H9 (cell line): ENCODE data around the gene MPST. TPM values are rescaled to one million over a fixed set of nuclear protein-coding genes. Genes with fewer than 3 reads are reported as not detected.

ENCODE experiments used
- DNase-seq: peaks from one replicate; pipeline ENCODE4 v3.0.0-alpha.2; 2017
- H2AFZ ChIP-seq: one replicate; pipeline ENCODE4 v1.6.1; 2013; ENCODE audit warnings: mild to moderate bottlenecking, low read length, control low read depth, moderate library complexity
- H2AK5ac ChIP-seq: 2 replicates; pipeline ENCODE4 v1.6.1; 2013; ENCODE audit warnings: low read length, control low read depth, mixed read lengths; ENCODE audit not compliant: insufficient read length
- H2BK120ac ChIP-seq: one replicate; pipeline ENCODE4 v1.6.1; 2013; ENCODE audit warnings: low read depth, mild to moderate bottlenecking, low read length, control low read depth, inconsistent platforms; ENCODE audit not compliant: poor library complexity, severe bottlenecking
- H2BK12ac ChIP-seq: 2 replicates; pipeline ENCODE4 v1.6.1; 2013; ENCODE audit warnings: low read length, control low read depth, mixed read lengths, low read depth; ENCODE audit not compliant: insufficient read length
- H2BK15ac ChIP-seq: 2 replicates; pipeline ENCODE4 v1.6.1; 2013; ENCODE audit warnings: low read depth, low read length, control low read depth
- H2BK20ac ChIP-seq: one replicate; pipeline ENCODE4 v1.6.1; 2013; ENCODE audit warnings: low read depth, mild to moderate bottlenecking, low read length, control low read depth, inconsistent platforms; ENCODE audit not compliant: poor library complexity, severe bottlenecking
- H2BK5ac ChIP-seq: 2 replicates; pipeline ENCODE4 v1.6.1; 2013; ENCODE audit warnings: low read length, control low read depth, mixed read lengths; ENCODE audit not compliant: insufficient read length
- H3K14ac ChIP-seq: 2 replicates; pipeline ENCODE4 v1.6.1; 2013; ENCODE audit warnings: low read length, control low read depth; ENCODE audit not compliant: insufficient read depth
- H3K18ac ChIP-seq: 2 replicates; pipeline ENCODE4 v1.6.1; 2013; ENCODE audit warnings: low read depth, mild to moderate bottlenecking, mixed read lengths, low read length, control low read depth; ENCODE audit not compliant: insufficient read length
- H3K23ac ChIP-seq: 2 replicates; pipeline ENCODE4 v1.6.1; 2013; ENCODE audit warnings: low read length, control low read depth, mixed read lengths, low read depth; ENCODE audit not compliant: insufficient read length
- H3K23me2 ChIP-seq: 2 replicates; pipeline ENCODE4 v1.6.1; 2013; ENCODE audit warnings: low read depth, mild to moderate bottlenecking, mixed read lengths, low read length, control low read depth; ENCODE audit not compliant: insufficient read length, poor library complexity, severe bottlenecking
- H3K27ac ChIP-seq: 2 replicates; pipeline ENCODE4 v1.5.1; 2013; ENCODE audit warnings: low read length, control low read depth, mixed read lengths, low read depth; ENCODE audit not compliant: insufficient read length
- H3K27me3 ChIP-seq: 2 replicates; pipeline ENCODE4 v1.6.1; 2013; ENCODE audit warnings: low read length, control low read depth, inconsistent platforms; ENCODE audit not compliant: insufficient read depth
- H3K4ac ChIP-seq: 2 replicates; pipeline ENCODE4 v1.6.1; 2013; ENCODE audit warnings: low read depth, mild to moderate bottlenecking, control low read depth, inconsistent platforms, low read length, moderate library complexity
- H3K4me1 ChIP-seq: 2 replicates; pipeline ENCODE4 v1.6.1; 2013; ENCODE audit warnings: low read length, control low read depth, inconsistent platforms; ENCODE audit not compliant: insufficient read depth
- H3K4me2 ChIP-seq: 2 replicates; pipeline ENCODE4 v1.6.1; 2013; ENCODE audit warnings: low read length, control low read depth, mixed read lengths; ENCODE audit not compliant: insufficient read length, insufficient read depth
- H3K56ac ChIP-seq: 2 replicates; pipeline ENCODE4 v1.6.1; 2013; ENCODE audit warnings: low read depth, mild to moderate bottlenecking, mixed read lengths, low read length, control low read depth; ENCODE audit not compliant: insufficient read length
- H3K79me1 ChIP-seq: 2 replicates; pipeline ENCODE4 v1.6.1; 2013; ENCODE audit warnings: low read depth, mild to moderate bottlenecking, moderate library complexity, low read length, control low read depth, inconsistent platforms; ENCODE audit not compliant: insufficient read depth, poor library complexity, severe bottlenecking
- H3K79me2 ChIP-seq: 2 replicates; pipeline ENCODE4 v1.6.1; 2013; ENCODE audit warnings: low read length, control low read depth, inconsistent platforms; ENCODE audit not compliant: insufficient read depth
- H3K9ac ChIP-seq: 2 replicates; pipeline ENCODE4 v1.6.1; 2013; ENCODE audit warnings: low read length, control low read depth, mixed read lengths; ENCODE audit not compliant: insufficient read length; ENCODE audit errors: extremely low read depth
- H3K9me3 ChIP-seq: one replicate; pipeline ENCODE4 v1.6.1; 2013; ENCODE audit warnings: low read depth, low read length, inconsistent platforms; ENCODE audit not compliant: control insufficient read depth
- H3T11ph ChIP-seq: one replicate; pipeline ENCODE4 v1.6.1; 2013; ENCODE audit warnings: mild to moderate bottlenecking, low read length, control low read depth, inconsistent platforms
- H4K20me1 ChIP-seq: one replicate; pipeline ENCODE4 v1.6.1; 2013; ENCODE audit not compliant: control insufficient read depth, insufficient read length, insufficient read depth
- H4K5ac ChIP-seq: 2 replicates; pipeline ENCODE4 v1.6.1; 2013; ENCODE audit warnings: low read depth, mild to moderate bottlenecking, mixed read lengths, low read length, control low read depth; ENCODE audit not compliant: insufficient read length
- H4K8ac ChIP-seq: replicated peaks from 2 replicates; pipeline ENCODE4 v1.6.1; 2013; ENCODE audit warnings: low read length, control low read depth, mixed read lengths, low read depth; ENCODE audit not compliant: insufficient read length
- H4K91ac ChIP-seq: 2 replicates; pipeline ENCODE4 v1.6.1; 2013; ENCODE audit warnings: low read depth, mild to moderate bottlenecking, moderate library complexity, mixed read lengths, low read length, control low read depth; ENCODE audit not compliant: insufficient read length
- H3K27ac Mint-ChIP-seq, 3 experiments: 2 replicates in 2 of 3; 3 replicates in 1 of 3; pipeline ENCODE4 v1.8.0; 2020 to 2021; ENCODE audit warnings: mixed read lengths in 3 of 3, mild to moderate bottlenecking in 1 of 3, moderate library complexity in 1 of 3
- H3K27me3 Mint-ChIP-seq: 2 replicates; pipeline ENCODE4 v1.8.0; 2021; ENCODE audit warnings: low read depth, mild to moderate bottlenecking, moderate library complexity, mixed read lengths
- H3K36me3 Mint-ChIP-seq, 3 experiments: 2 replicates in 2 of 3; 3 replicates in 1 of 3; pipeline ENCODE4 v1.8.0; 2020 to 2021; ENCODE audit warnings: low read depth in 3 of 3, mixed read lengths in 3 of 3; ENCODE audit not compliant: insufficient read depth in 1 of 3
- H3K4me1 Mint-ChIP-seq, 2 experiments: 2 replicates each; pipeline ENCODE4 v1.8.0; 2020; ENCODE audit warnings: mixed read lengths in 2 of 2
- H3K4me3 Mint-ChIP-seq, 2 experiments: 2 replicates in 1 of 2; 3 replicates in 1 of 2; pipeline ENCODE4 v1.8.0; 2020 to 2021; ENCODE audit warnings: mild to moderate bottlenecking in 2 of 2, mixed read lengths in 2 of 2, moderate library complexity in 1 of 2
- H3K9me3 Mint-ChIP-seq, 2 experiments: 2 replicates in 1 of 2; 3 replicates in 1 of 2; pipeline ENCODE4 v1.8.0; 2020; ENCODE audit warnings: mild to moderate bottlenecking in 2 of 2, mixed read lengths in 2 of 2, moderate library complexity in 1 of 2
- whole genome bisulfite sequencing: extraction: QIAGEN DNeasy Blood & Tissue Kit; methylation state at CpG from one replicate; pipeline ENCODE4 v1.1.7; 2013; ENCODE audit warnings: missing lambda C conversion rate, low lambda C conversion rate, mixed read lengths; ENCODE audit not compliant: insufficient read length; ENCODE audit errors: extremely low coverage; 5-methylcytosine and 5-hydroxymethylcytosine counted together
- total RNA-seq: library from RNA; stranded (reverse); gene quantifications from 2 replicates; pipeline ENCODE4 v1.2.1, GENCODE V29; 2021
- TF ChIP-seq, protein P1 (sequence below): fragments of 200-600 bp; sonication (generic); conservative IDR thresholded peaks from 3 replicates; pipeline ENCODE4 v1.8.0; 2021; ENCODE audit warnings: antibody characterized with exemption, mild to moderate bottlenecking

MPST gene
- total RNA-seq, 1 experiment from 2014 or later: 70.5 TPM

DNA sequence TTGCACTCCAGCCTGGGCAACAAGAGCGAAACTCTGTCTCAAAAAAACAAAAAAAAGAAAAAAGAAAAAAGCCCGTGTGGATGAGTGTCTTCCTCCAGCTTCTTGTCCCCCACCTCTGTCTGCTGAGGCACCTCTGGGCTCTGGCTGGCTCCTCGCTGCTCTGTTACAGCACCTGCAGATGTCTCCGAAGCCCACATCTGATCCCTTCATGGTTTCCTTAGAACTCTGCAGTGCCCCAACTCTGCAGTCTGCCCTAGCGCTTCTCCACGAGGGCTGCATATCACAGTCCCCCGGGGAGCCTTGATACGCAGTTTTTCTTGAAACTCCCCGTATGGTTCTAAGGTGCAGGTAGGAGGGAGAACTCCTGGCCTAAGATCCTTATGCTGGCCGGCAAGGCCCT lies 47.9 kb downstream of the MPST start:
- TF ChIP-seq, protein P1, sequence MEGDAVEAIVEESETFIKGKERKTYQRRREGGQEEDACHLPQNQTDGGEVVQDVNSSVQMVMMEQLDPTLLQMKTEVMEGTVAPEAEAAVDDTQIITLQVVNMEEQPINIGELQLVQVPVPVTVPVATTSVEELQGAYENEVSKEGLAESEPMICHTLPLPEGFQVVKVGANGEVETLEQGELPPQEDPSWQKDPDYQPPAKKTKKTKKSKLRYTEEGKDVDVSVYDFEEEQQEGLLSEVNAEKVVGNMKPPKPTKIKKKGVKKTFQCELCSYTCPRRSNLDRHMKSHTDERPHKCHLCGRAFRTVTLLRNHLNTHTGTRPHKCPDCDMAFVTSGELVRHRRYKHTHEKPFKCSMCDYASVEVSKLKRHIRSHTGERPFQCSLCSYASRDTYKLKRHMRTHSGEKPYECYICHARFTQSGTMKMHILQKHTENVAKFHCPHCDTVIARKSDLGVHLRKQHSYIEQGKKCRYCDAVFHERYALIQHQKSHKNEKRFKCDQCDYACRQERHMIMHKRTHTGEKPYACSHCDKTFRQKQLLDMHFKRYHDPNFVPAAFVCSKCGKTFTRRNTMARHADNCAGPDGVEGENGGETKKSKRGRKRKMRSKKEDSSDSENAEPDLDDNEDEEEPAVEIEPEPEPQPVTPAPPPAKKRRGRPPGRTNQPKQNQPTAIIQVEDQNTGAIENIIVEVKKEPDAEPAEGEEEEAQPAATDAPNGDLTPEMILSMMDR: no peak
- Histone ChIP-seq H3K4ac (no peak overlapping the region), H3K27ac (no peak overlapping the region), H4K8ac (no peak overlapping the region), H3K4me2 (no peak overlapping the region), H4K20me1 (peaks cover 2% of the 10 kb centered on the region), H3K9ac (no peak overlapping the region), H3K27me3 (peaks cover 16% of the 10 kb centered on the region), H4K91ac (no peak overlapping the region), H3K23me2 (peaks cover 3% of the 10 kb centered on the region), H2BK15ac (no peak overlapping the region), H3T11ph (no peak overlapping the region), H4K5ac (no peak overlapping the region), H2BK120ac (no peak overlapping the region), H2BK5ac (no peak overlapping the region), H3K4me1 (no peaks in the 10 kb centered on the region; the same call in 1 of the 2 replicates), H3K79me2 (no peaks in the 10 kb centered on the region), H3K18ac (no peak overlapping the region), H2AK5ac (no peak overlapping the region), H2BK12ac (no peak overlapping the region), H3K56ac (no peak overlapping the region), H2BK20ac (no peak overlapping the region), H2AFZ (no peak overlapping the region), H3K9me3 (no peaks in the 10 kb centered on the region), H3K79me1 (no peaks in the 10 kb centered on the region), H3K23ac (no peak overlapping the region), H3K14ac (no peak overlapping the region)
- peaks cover 9 to 14% of the 10 kb centered on the region in 2 experiments for H3K4me1 Mint-ChIP-seq
- H3K4me3 Mint-ChIP-seq: no peak overlapping the region
- peaks cover 2 to 9% (median 6%) of the 10 kb centered on the region in 3 experiments; a peak in 5 of 7 replicates for H3K36me3 Mint-ChIP-seq
- H3K9me3 Mint-ChIP-seq: no peaks in the 10 kb centered on the region; a peak in 1 of 5 replicates
- no peak for DNase-seq
- no CpG with 5 or more reads among the region's 10 CpGs for WGBS
- peaks cover 51% of the 10 kb centered on the region for H3K27me3 Mint-ChIP-seq
- H3K27ac Mint-ChIP-seq: no peak overlapping the region
